DLD1 (cell line): ENCODE measurements around the gene GABPA.

Experiments used
- in situ Hi-C: cut with HindIII; loops from 2 replicates; pipeline ENCODE4 v1.10.0; 2017; ENCODE audit warnings: low sequenced_read_pairs

The GABPA gene

DNA sequence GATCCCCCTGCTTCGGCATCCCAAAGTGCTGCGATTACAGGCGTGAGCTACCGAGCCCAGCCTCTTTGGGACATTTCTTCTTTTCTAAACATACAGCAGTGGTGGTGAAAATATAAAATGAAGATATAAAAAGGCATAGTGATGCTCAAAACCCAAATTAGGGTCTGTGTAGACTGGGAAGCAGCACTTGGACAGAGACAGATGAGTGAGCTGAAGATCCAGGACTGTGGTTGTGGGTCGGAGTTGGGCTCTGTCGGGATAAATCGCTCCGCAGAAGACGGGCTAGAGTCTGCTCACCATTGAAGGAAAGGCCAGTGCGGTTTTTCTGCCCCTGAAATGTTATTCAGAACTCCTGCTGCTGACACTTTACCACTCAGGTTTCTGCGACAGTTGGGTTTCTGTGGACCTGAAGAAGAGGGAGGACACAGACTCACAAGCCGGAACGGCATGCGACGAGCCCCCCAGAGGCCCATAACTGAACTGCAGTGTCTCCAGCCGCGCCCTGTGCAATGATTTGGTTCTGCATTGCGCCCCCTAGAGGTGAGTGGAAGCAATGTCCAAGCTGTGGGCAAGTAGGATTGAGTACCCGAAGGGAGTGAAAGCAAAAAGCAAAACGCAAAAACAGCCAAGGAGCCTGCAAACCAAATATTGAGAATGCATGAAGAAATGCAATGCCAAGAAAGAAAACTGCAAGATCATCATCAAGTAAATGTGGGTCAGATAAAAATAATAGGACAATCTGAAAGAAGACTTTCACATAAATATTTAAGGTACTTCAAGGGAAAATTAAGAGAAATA lies 66.6 kb downstream of the GABPA start:
- in situ Hi-C loops, result no loop called here

DNA sequence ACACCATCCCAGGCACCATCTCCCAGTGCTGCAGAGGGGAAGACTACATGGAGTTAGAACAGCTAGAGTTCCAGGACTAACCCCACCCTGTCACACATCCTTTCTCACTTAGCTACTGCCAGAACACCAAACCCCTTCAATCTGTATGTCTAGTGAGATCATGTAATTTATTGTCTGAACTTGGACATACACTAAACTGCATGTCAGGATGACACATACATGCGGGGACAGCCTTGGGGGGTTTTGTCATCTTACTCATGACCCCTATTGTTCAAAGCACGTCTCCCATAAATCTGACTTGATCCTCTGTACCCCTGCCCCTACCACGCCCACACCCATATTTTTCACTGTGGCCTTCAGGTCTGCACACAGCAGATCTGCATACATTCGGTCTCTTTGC lies 71.3 kb downstream of the GABPA start:
- in situ Hi-C loops, result no loop called here

DNA sequence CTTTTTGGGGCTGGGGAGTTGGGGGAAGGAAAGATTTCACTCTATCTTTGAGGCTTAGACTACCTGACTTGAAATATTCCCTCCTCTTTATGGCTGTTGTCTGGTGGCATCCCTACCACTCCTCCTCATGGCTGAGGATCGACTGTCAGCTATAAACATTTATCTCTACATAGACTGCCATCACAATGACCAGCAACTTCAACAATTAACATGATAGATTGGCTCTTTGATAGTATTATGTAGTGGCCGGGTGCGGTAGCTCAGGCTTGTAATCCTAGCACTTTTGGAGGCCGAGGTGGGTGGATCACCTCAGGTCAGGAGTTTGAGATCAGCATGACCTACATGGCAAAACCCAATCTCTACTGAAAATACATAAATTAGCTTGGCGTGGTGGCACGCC lies 72.4 kb downstream of the GABPA start:
- in situ Hi-C loops, result no loop called here

DNA sequence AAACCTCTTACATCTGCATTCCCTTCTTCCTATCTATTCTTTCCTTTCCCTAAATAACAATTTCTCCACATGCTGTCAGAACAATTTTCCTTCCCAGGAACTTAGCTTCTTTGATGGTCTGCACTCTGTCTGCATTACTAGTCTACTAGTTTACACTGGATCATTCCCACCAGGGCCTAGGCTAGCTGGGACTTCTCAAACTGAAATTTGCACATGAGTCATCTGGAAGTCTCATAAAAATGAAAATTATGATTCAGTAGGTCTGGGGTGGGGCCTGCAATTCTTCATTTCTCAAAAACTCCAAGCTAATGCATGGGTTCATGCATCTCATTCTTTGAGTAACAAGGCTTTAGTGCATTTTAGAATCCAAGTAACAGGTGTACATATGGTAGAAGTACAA lies 74.2 kb downstream of the GABPA start:
- in situ Hi-C loops, result no loop called here

DNA sequence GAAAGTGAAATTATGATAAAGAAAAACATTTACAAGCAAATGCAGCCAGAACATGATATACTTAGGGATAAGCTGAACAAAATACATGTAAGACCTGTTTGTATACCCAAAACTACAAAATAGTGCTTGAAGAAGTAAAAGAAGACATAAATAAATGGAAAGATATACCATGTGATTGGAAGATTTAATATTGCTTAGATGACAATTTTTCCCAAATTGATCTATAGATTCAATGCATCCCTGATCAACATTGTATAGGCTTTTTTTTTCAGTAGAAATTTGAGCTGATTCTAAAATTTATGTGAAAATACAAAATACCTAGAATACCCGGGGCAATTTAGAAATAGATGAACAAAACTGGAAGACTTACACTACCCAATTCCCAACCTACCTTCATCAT lies 76.4 kb downstream of the GABPA start:
- in situ Hi-C loops, result no loop called here

DNA sequence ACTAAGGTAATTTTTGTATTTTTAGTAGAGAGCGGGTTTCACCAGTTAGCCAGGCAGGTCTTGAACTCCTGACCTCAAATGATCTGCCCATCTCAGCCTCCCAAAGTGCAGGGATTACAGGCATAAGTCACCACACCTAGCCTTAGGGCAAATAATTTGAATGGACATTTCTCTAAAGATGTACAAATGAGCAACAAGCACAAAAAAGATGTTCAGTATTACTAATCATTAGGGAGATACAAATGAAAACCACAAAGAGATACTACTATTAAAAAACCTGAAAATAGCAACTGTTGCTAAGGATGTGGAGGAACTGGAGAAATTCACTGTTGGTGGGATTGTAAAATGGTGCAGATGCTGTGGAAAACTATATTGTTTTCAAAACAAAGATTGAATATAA lies 79.1 kb downstream of the GABPA start:
- in situ Hi-C loops, result no loop called here

DNA sequence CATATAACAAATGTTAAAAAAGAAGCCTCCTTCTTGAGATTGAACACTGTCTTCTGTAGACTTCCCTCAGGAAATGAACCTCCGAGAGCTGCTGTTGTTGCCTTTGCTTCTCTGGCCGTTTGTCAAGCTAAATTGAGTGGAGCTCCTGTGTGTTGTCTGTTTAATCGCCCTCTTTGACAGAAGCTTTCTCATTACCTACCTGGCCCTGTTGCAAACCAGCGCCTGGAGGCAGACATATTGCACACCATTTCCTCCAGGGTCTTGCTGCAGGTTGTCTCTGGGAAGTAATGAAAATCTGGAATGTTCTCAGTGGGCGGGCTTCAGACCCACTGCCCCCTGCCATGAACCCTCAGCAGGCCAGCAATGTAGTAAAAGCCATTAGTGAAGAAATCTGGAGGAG lies 83.3 kb downstream of the GABPA start:
- in situ Hi-C loops, result no loop called here

DNA sequence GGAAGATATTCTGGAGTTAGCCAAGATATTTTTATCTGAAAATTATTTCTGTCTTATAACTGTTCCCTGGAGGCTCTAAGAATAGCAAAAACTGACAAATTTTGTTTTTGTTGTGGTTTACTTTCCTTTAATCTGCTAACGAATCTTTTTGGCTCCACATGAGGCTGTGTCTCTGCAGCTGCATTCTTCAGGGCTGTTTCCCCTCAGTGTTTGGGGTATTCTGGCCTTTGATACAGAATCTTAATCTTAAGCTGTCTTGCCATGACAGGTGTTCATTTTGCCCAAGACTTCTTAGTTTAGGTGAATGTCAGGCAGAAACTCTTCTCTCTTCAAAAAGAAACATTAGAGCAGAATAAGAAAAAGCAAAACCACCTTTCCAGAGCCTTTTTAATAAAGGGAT lies 83.8 kb downstream of the GABPA start:
- in situ Hi-C loops, result no loop called here
